Prostate gland (tissue), 2 donors: Measurements from ENCODE around the gene SLC28A1. TPM values are rescaled to one million over a fixed set of nuclear protein-coding genes. Genes with fewer than 3 reads are reported as not detected.
"Not testable (repeated sequence)": the region's sequence is repeated elsewhere in the genome, so short reads cannot be mapped to it uniquely, and the experiment has no call there.

Experiments used
- DNase-seq: peaks from one replicate; pipeline ENCODE4 v3.0.0-alpha.2; 2019; ENCODE audit warnings: low spot score
- H3K27ac ChIP-seq, 2 donors: fragments of 200-600 bp; sonication (generic); 2 replicates each; pipeline ENCODE4 v1.5.1; 2017 to 2019
- H3K27me3 ChIP-seq: fragments of 200-600 bp; sonication (generic); replicated peaks from 2 replicates; pipeline ENCODE4 v1.5.1; 2019; ENCODE audit not compliant: insufficient read depth
- H3K36me3 ChIP-seq, 2 donors: fragments of 200-600 bp; sonication (generic); 1 replicate in 1 of 2; 2 replicates in 1 of 2; pipeline versions ENCODE4 v1.5.1 to v1.8.1; 2017 to 2019
- H3K4me1 ChIP-seq: fragments of 200-600 bp; sonication (generic); replicated peaks from 2 replicates; pipeline ENCODE4 v1.5.1; 2019
- H3K4me3 ChIP-seq, 2 donors: fragments of 200-600 bp; sonication (generic); 2 replicates each; pipeline ENCODE4 v1.5.1; 2017 to 2019
- H3K9me3 ChIP-seq: fragments of 200-600 bp; sonication (generic); 2 replicates; pipeline ENCODE4 v1.5.1; 2017
- POLR2A ChIP-seq: fragments of 450-650 bp; IDR thresholded peaks from one replicate; pipeline ENCODE4 v1.6.1; 2016; ENCODE audit warnings: antibody characterized with exemption, mild to moderate bottlenecking
- POLR2AphosphoS5 ChIP-seq: sonication (generic); formaldehyde crosslinking; IDR thresholded peaks from one replicate; pipeline ENCODE4 v1.6.1; 2017; ENCODE audit warnings: antibody characterized with exemption
- WGBS: methylation state at CpG from one replicate; pipeline ENCODE4 v1.1.5; 2018; 5-methylcytosine and 5-hydroxymethylcytosine counted together
- intact Hi-C: fragments of 100-400 bp; cut with DNase I; formaldehyde crosslinking; loops from one replicate; pipeline ENCODE4 v1.14.2; 2022
- total RNA-seq, 2 donors: library from RNA; depleted of rRNA; stranded (reverse); fragments of >200 nt; gene quantifications; one replicate each; pipeline ENCODE4 v1.1.0, GENCODE V29; 2016
- TF ChIP-seq, protein P1 (sequence below), 4 experiments: fragments of 200-600 bp in 2 of 4; fragments of 450-650 bp in 2 of 4; sonication (generic) in 2 of 4; IDR thresholded peaks; 1 replicate in 3 of 4; 2 replicates in 1 of 4; pipeline ENCODE4 v1.5.1; 2016 to 2019; ENCODE audit warnings: antibody characterized with exemption in 4 of 4, mild to moderate bottlenecking in 2 of 4, moderate library complexity in 2 of 4

The SLC28A1 gene
- total RNA-seq, 2 donors from 2014 or later, result not detected

DNA sequence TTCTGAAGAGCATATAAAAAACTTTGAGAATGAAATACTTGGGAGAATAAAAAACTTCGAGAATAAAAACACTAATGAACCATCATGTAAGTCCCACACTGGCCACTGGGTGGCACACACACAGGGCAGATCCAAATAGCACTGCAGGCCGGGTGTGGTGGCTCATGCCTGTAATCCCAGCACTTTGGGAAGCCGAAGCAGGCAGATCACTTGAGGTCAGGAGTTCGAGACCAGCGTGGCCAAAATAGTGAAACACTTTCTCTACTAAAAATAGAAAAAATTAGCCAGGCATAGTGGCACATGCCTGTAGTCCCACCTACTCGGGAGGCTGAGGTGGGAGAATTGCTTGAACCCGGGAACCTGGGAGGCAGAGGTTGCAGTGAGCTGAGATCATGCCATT lies 38.8 kb upstream of the SLC28A1 start:
- H3K27ac ChIP-seq, result peak overlapping the region in 1 of 2 donors; percentile 67
- H3K9me3 ChIP-seq, H3K4me1 ChIP-seq, intact Hi-C loops, H3K27me3 ChIP-seq, H3K4me3 ChIP-seq, H3K36me3 ChIP-seq: not testable (repeated sequence)
- 76% methylated on average over 7 of the region's 7 CpGs for WGBS
- DNase-seq, result peak; percentile 40
- TF ChIP-seq, protein P1, sequence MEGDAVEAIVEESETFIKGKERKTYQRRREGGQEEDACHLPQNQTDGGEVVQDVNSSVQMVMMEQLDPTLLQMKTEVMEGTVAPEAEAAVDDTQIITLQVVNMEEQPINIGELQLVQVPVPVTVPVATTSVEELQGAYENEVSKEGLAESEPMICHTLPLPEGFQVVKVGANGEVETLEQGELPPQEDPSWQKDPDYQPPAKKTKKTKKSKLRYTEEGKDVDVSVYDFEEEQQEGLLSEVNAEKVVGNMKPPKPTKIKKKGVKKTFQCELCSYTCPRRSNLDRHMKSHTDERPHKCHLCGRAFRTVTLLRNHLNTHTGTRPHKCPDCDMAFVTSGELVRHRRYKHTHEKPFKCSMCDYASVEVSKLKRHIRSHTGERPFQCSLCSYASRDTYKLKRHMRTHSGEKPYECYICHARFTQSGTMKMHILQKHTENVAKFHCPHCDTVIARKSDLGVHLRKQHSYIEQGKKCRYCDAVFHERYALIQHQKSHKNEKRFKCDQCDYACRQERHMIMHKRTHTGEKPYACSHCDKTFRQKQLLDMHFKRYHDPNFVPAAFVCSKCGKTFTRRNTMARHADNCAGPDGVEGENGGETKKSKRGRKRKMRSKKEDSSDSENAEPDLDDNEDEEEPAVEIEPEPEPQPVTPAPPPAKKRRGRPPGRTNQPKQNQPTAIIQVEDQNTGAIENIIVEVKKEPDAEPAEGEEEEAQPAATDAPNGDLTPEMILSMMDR (IDR thresholded peaks at IDR 0.05), result peak in 3 of 4 experiments; percentile 64 to 75 (median 68)

DNA sequence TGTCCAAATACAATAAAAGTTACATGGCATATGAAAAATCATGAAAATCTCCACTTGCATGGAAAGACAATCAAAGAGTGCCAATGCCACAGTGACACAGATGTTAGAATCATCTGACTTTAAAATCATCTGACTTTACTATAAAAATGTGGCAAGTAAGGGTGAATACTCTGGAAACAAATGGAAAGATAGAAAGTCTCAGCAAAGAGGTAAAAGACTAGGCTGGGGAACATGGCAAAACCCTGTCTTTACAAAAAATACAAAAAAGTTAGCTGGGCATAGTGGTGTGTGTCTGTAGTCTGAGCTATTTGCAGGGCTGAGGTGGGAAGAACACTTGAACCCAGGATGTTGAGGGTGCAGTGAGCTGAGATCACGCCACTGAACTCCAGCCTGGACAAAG lies 38.2 kb upstream of the SLC28A1 start:
- H3K4me3 ChIP-seq, result no peak overlapping the region
- 93% methylated on average over 1 of the region's 1 CpG for WGBS
- TF ChIP-seq POLR2A (no peak), POLR2AphosphoS5 (no peak)
- TF ChIP-seq, protein P1 (IDR thresholded peaks at IDR 0.05), result no peak
- no peaks in the 10 kb centered on the region for H3K9me3 ChIP-seq
- intact Hi-C loops, result no loop called here
- no peak for DNase-seq
- no peaks in the 10 kb centered on the region for H3K27me3 ChIP-seq
- no peaks in the 10 kb centered on the region for H3K36me3 ChIP-seq
- H3K4me1 ChIP-seq, result no peaks in the 10 kb centered on the region
- no peak overlapping the region for H3K27ac ChIP-seq

DNA sequence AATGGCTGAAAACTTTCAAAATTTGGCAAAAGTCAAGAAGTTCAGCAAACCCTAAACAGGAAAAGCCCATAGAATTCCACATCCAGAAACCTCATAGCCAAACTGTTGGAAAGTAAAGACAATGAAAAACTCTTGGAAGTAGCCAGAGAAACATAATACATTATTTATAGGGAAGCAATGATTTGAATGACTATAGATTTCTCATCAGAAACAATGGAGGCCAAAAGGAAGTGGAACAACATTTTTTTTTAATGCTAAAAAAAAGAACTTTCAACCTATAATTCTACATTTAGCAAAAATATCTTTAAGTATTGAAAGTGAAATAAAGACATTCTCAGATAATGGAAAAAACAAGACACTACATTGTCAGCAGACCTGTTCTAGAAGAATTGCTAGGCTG lies 37.1 kb upstream of the SLC28A1 start:
- TF ChIP-seq POLR2A, result no peak
- TF ChIP-seq, protein P1 (IDR thresholded peaks at IDR 0.05), result no peak
- TF ChIP-seq POLR2AphosphoS5, result no peak
- no peaks in the 10 kb centered on the region for H3K4me1 ChIP-seq
- no peak for DNase-seq
- H3K27ac ChIP-seq, result no peak overlapping the region
- H3K4me3 ChIP-seq, result no peak overlapping the region
- H3K9me3 ChIP-seq, result no peaks in the 10 kb centered on the region
- no peaks in the 10 kb centered on the region for H3K27me3 ChIP-seq
- intact Hi-C loops, result no loop called here
- no peaks in the 10 kb centered on the region for H3K36me3 ChIP-seq

DNA sequence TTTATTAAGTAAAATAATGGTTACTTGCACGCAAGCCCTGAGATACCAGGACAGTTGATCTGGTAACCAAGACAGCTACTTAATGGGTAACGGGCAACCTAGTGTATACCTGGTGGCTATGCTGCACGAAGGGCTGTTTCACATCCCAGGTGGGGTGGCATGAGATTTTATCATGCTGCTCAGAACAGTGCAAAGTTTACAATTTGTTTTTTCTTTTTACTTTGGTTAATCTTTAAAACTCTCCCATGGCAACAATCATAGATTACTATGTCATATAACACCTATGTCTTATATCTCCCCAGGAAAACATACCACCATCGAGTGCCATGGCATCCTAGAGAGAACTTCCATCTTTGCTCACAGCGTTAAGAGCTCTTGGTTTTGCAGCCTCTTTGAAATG lies 32.2 kb upstream of the SLC28A1 start:
- Histone ChIP-seq H3K36me3 (no peaks in the 10 kb centered on the region), H3K27ac (no peak overlapping the region), H3K9me3 (no peaks in the 10 kb centered on the region), H3K27me3 (no peaks in the 10 kb centered on the region), H3K4me1 (no peaks in the 10 kb centered on the region), H3K4me3 (no peak overlapping the region)
- WGBS, result 67% methylated on average over 5 of the region's 5 CpGs
- intact Hi-C loops, result no loop called here
- TF ChIP-seq POLR2A (no peak), POLR2AphosphoS5 (no peak)
- TF ChIP-seq, protein P1 (IDR thresholded peaks at IDR 0.05), result no peak
- no peak for DNase-seq

DNA sequence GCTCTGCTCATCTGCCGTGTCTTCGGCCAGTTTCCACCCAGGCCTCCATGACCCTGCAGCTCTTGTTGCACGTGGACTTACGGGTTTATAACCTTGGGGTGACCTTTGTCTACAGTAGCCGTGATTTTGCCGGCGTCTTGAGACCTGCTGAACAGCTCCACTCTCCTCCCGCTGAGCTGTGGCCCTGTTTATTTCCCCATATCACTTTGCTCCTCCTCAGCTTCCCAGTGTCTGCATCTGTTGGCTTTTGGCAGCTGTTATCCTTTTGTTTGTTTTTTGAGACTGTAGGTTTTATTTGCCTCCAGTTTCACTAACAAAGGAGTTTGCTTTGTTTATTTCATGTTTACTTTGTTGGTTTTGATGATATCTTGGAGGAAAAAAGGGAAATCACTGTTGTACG lies 29.3 kb upstream of the SLC28A1 start:
- peak; percentile 24 for DNase-seq
- Histone ChIP-seq H3K9me3 (no peaks in the 10 kb centered on the region), H3K27me3 (no peaks in the 10 kb centered on the region), H3K27ac (peak overlapping the region; percentile 30 to 58), H3K4me3 (no peak overlapping the region), H3K4me1 (no peaks in the 10 kb centered on the region), H3K36me3 (no peaks in the 10 kb centered on the region)
- intact Hi-C loops, result no loop called here
- TF ChIP-seq POLR2A, result no peak
- TF ChIP-seq, protein P1 (IDR thresholded peaks at IDR 0.05), result no peak
- peak; percentile 38 for TF ChIP-seq POLR2AphosphoS5
- WGBS, result 55% methylated on average over 9 of the region's 9 CpGs
